MCF 10A (cell line): Measurements from ENCODE around the gene IGF2BP3. TPM values are rescaled to one million over a fixed set of nuclear protein-coding genes. Genes with fewer than 3 reads are reported as not detected.

ENCODE experiments used
- BruUV-seq: library from RNA; stranded (reverse); fragments of 400-500 nt; replicated peaks from 2 replicates; lab custom pipeline; 2021; lab: Mats Ljungman, UMichigan
- CTCF ChIA-PET: fragments of 300-600 bp; sonication (Branson Sonifier 250); formaldehyde crosslinking; extraction: SDS; loops from one replicate; lab custom pipeline; 2021; ENCODE audit warnings: antibody characterized with exemption, inconsistent platforms; lab: Yijun Ruan, JAX
- POLR2A ChIA-PET: fragments of 300-600, 350-650 bp; sonication (Branson Sonifier 250); formaldehyde crosslinking; extraction: SDS; loops from one replicate; lab custom pipeline; 2020; ENCODE audit warnings: antibody characterized with exemption, inconsistent platforms; lab: Yijun Ruan, JAX
- DNase-seq: peaks from one replicate; pipeline ENCODE4 v3.0.0-alpha.2; 2018; ENCODE audit not compliant: unreplicated experiment
- H3K27ac Mint-ChIP-seq: one replicate; pipeline ENCODE4 v1.8.0; 2022; ENCODE audit warnings: mild to moderate bottlenecking, low read depth, mixed read lengths; ENCODE audit not compliant: unreplicated experiment
- H3K27me3 Mint-ChIP-seq: one replicate; pipeline ENCODE4 v1.8.0; 2022; ENCODE audit warnings: mixed read lengths; ENCODE audit not compliant: insufficient read depth, unreplicated experiment
- H3K36me3 Mint-ChIP-seq: one replicate; pipeline ENCODE4 v1.8.0; 2022; ENCODE audit warnings: mild to moderate bottlenecking, moderate library complexity, mixed read lengths; ENCODE audit not compliant: insufficient read depth, unreplicated experiment
- H3K4me1 Mint-ChIP-seq: one replicate; pipeline ENCODE4 v1.8.0; 2022; ENCODE audit warnings: mixed read lengths; ENCODE audit not compliant: insufficient read depth, unreplicated experiment
- H3K4me3 Mint-ChIP-seq: one replicate; pipeline ENCODE4 v1.8.0; 2022; ENCODE audit warnings: mild to moderate bottlenecking, moderate library complexity, mixed read lengths; ENCODE audit not compliant: unreplicated experiment
- H3K9me3 Mint-ChIP-seq: one replicate; pipeline ENCODE4 v1.8.0; 2022; ENCODE audit warnings: mixed read lengths; ENCODE audit not compliant: unreplicated experiment
- intact Hi-C: fragments of 100-400 bp; cut with micrococcal nuclease; formaldehyde crosslinking; loops from 2 replicates; pipeline ENCODE4 v1.14.1; 2022
- total RNA-seq: library from RNA; stranded (reverse); gene quantifications from 2 replicates; pipeline ENCODE4 v1.2.3, GENCODE V29; 2022
- TF ChIP-seq, protein P1 (sequence below): fragments of 200-600 bp; IDR thresholded peaks from one replicate; pipeline ENCODE4 v1.8.0; 2022; ENCODE audit warnings: antibody characterized with exemption, mild to moderate bottlenecking; ENCODE audit not compliant: unreplicated experiment

IGF2BP3 gene
- total RNA-seq, 1 experiment from 2014 or later = 29.8 TPM

DNA sequence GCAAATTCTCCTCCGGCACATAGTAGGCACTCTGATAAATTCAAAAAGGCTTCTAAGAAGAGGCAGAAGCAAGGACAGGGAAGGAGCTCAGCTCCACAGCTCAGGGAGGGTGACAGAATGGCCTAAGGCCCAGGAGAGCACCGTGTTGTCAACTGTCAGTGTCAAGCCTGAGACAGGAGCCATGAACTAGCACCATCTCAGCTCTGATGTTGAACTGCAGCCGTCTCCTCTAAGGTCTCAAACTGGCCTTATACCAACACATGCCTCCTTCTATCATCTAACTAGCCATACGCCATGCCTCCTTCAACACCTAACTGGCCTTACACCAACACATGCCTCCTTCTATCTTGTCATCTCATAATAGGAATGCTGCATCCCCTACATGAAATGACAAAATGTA, 73.0 kb downstream of the IGF2BP3 start:
- Mint-ChIP-seq H3K36me3 (no peaks in the 10 kb centered on the region), H3K4me1 (no peaks in the 10 kb centered on the region), H3K9me3 (no peaks in the 10 kb centered on the region), H3K4me3 (no peak overlapping the region), H3K27me3 (no peaks in the 10 kb centered on the region), H3K27ac (no peak overlapping the region)
- intact Hi-C loops = no loop called here
- CTCF ChIA-PET = interaction anchor here (0.8 kb wide), 1 partner anchor 123 kb away, joined by 3 read pairs; no protein-coding TSS in a partner anchor
- no TSS peak for BruUV-seq
- POLR2A ChIA-PET = interaction anchor here (0.7 kb wide), 1 partner anchor 176 kb away, joined by 3 read pairs; no protein-coding TSS in a partner anchor
- DNase-seq = no peak
- TF ChIP-seq, protein P1, sequence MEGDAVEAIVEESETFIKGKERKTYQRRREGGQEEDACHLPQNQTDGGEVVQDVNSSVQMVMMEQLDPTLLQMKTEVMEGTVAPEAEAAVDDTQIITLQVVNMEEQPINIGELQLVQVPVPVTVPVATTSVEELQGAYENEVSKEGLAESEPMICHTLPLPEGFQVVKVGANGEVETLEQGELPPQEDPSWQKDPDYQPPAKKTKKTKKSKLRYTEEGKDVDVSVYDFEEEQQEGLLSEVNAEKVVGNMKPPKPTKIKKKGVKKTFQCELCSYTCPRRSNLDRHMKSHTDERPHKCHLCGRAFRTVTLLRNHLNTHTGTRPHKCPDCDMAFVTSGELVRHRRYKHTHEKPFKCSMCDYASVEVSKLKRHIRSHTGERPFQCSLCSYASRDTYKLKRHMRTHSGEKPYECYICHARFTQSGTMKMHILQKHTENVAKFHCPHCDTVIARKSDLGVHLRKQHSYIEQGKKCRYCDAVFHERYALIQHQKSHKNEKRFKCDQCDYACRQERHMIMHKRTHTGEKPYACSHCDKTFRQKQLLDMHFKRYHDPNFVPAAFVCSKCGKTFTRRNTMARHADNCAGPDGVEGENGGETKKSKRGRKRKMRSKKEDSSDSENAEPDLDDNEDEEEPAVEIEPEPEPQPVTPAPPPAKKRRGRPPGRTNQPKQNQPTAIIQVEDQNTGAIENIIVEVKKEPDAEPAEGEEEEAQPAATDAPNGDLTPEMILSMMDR = no peak

DNA sequence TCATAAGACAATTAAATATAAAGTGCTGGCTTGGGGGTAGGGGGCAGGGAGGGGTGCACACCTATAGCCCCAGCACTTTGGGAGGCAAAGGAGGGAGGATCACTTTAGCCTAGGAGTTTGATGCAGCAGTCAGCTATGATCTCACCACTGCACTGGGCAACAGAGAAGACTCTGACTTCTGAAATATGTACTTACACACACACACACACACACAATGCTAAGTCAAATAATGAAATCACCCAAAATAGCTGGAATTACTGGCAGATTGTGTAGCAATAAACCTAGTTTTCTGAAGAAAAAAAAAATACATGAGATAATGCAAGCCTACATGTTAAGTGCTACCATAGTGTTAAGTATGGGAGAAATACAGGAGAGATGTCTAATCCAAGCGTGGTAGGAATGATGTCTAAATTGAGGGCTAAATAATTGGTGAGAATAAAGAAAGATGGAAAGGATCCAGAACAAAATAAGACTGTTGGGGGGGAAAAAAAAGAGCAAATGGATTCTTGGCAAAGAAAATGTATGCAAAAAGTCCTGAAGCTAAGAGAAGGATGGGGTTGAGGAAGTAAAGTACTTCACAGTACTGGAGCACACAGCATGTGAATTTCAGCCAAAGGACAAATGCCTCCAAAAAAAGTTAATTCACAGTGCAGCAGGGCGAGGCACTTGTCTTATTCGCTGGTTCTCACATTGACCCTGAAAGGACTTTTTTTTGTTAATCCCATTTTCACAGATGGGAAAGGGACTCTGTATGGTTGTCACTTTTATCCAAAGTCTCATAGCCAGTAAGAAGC, 73.9 kb downstream of the IGF2BP3 start:
- Mint-ChIP-seq H3K9me3 (no peaks in the 10 kb centered on the region), H3K27ac (no peak overlapping the region), H3K4me1 (no peaks in the 10 kb centered on the region), H3K36me3 (no peaks in the 10 kb centered on the region), H3K27me3 (no peaks in the 10 kb centered on the region), H3K4me3 (no peak overlapping the region)
- TF ChIP-seq, protein P1 = no peak
- no TSS peak for BruUV-seq
- intact Hi-C loops = no loop called here
- ChIA-PET POLR2A (interaction anchor here (0.7 kb wide), 1 partner anchor 176 kb away, joined by 3 read pairs; no protein-coding TSS in a partner anchor), CTCF (interaction anchor here (0.8 kb wide), 1 partner anchor 122 kb away, joined by 3 read pairs; no protein-coding TSS in a partner anchor)
- DNase-seq = no peak

DNA sequence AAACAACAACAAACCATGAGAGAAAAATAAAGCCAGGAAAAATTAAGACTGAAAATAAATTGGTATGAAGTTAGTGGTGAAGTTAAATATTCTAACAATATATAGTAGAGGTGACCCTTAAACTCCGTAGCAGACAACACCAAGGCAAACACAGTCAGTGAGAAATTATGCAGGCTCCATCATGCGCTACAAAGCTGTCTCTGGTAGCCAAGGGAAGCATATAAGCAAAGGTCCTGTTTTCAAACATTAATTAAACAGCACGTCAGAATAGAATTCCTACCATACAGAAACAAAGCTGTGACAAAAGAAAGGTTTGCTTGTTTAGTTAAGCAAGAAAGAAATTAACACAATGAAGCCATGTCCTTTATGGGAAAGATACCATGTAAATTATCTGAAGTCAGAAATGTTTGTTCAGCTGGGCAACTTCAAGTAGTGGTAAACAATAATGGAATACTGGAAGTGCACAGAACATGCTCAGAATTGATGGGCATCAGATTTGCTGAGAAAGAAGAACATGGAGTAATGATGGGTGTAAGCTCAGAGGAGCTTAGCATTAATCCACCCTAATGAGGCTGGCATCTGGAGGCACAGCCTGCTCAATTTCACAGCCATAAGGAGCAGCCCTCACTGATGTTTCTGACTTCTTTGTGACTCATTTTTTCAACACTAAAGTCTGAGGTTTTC, 75.7 kb downstream of the IGF2BP3 start:
- Mint-ChIP-seq H3K4me3 (no peak overlapping the region), H3K36me3 (peaks cover 9% of the 10 kb centered on the region), H3K27me3 (no peaks in the 10 kb centered on the region), H3K27ac (no peak overlapping the region), H3K9me3 (no peaks in the 10 kb centered on the region), H3K4me1 (no peaks in the 10 kb centered on the region)
- no peak for DNase-seq
- no TSS peak for BruUV-seq
- TF ChIP-seq, protein P1 = no peak
- ChIA-PET CTCF (interaction anchor here (0.6 to 1.2 kb wide), 4 partner anchors 19 to 119 kb away, joined by 3 read pairs; no protein-coding TSS in a partner anchor), POLR2A (interaction anchor here (0.7 kb wide), 1 partner anchor 30 kb away, joined by 3 read pairs; no protein-coding TSS in a partner anchor)
- intact Hi-C loops = no loop called here

DNA sequence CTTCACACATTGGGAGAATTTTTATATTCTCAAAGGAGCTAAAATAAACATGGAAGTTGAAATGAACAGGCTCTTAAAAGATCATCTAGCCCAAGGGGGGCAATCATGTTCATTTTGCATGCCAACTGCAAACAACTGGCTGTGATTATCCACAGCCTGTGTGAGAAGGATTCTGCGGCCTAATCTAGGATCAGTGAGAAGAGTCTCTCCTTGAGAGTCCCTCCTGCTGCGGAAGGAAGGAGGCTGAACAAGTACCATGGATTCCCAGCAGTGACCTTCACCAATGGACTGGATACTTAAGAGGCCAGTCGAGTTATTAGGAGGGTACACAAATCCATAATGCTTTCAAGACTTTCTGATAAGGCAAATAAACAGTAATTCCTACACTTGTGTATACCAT, 76.7 kb downstream of the IGF2BP3 start:
- Mint-ChIP-seq H3K9me3 (no peaks in the 10 kb centered on the region), H3K27me3 (no peaks in the 10 kb centered on the region), H3K27ac (no peak overlapping the region), H3K36me3 (peaks cover 9% of the 10 kb centered on the region), H3K4me1 (no peaks in the 10 kb centered on the region), H3K4me3 (no peak overlapping the region)
- CTCF ChIA-PET = interaction anchor here (1.2 kb wide), 1 partner anchor 18 kb away, joined by 3 read pairs; no protein-coding TSS in a partner anchor
- DNase-seq = no peak
- POLR2A ChIA-PET = no interaction called here
- intact Hi-C loops = no loop called here
- BruUV-seq = no TSS peak
- TF ChIP-seq, protein P1 = no peak
